ENCODE results near the gene NCOA3.

NCOA3 gene

DNA sequence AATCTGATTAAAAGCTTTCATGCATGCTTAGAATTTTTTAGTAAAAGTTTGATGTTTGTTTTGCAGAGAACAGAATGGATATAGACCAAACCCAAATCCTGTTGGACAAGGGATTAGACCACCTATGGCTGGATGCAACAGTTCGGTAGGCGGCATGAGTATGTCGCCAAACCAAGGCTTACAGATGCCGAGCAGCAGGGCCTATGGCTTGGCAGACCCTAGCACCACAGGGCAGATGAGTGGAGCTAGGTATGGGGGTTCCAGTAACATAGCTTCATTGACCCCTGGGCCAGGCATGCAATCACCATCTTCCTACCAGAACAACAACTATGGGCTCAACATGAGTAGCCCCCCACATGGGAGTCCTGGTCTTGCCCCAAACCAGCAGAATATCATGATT, 133.6 kb downstream of the NCOA3 start:
- no peak for DNase-seq (ENCODE audit: low read depth)
- no peak overlapping the region for H3K4me3 ChIP-seq (ENCODE audit: low read length)
- TF ChIP-seq, protein P1, sequence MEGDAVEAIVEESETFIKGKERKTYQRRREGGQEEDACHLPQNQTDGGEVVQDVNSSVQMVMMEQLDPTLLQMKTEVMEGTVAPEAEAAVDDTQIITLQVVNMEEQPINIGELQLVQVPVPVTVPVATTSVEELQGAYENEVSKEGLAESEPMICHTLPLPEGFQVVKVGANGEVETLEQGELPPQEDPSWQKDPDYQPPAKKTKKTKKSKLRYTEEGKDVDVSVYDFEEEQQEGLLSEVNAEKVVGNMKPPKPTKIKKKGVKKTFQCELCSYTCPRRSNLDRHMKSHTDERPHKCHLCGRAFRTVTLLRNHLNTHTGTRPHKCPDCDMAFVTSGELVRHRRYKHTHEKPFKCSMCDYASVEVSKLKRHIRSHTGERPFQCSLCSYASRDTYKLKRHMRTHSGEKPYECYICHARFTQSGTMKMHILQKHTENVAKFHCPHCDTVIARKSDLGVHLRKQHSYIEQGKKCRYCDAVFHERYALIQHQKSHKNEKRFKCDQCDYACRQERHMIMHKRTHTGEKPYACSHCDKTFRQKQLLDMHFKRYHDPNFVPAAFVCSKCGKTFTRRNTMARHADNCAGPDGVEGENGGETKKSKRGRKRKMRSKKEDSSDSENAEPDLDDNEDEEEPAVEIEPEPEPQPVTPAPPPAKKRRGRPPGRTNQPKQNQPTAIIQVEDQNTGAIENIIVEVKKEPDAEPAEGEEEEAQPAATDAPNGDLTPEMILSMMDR (IDR thresholded peaks at IDR 0.05; ENCODE audit: insufficient read depth, low read depth, low read length, missing control alignments): no peak

DNA sequence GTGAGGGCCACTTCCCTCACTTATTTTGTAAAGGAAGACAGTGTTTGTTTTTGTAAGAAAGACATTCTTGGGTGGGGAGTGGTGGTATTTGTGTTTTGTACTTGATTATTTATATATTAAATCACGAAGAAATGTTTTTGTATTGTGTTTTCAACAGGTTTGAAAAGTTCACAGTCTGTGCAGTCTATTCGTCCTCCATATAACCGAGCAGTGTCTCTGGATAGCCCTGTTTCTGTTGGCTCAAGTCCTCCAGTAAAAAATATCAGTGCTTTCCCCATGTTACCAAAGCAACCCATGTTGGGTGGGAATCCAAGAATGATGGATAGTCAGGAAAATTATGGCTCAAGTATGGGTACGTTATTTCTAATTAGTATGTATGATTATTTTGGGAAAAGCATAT, 137.2 kb downstream of the NCOA3 start:
- no peak for DNase-seq (ENCODE audit: low read depth)
- H3K4me3 ChIP-seq (ENCODE audit: low read length): no peak overlapping the region
- TF ChIP-seq, protein P1 (IDR thresholded peaks at IDR 0.05; ENCODE audit: insufficient read depth, low read depth, low read length, missing control alignments): no peak

DNA sequence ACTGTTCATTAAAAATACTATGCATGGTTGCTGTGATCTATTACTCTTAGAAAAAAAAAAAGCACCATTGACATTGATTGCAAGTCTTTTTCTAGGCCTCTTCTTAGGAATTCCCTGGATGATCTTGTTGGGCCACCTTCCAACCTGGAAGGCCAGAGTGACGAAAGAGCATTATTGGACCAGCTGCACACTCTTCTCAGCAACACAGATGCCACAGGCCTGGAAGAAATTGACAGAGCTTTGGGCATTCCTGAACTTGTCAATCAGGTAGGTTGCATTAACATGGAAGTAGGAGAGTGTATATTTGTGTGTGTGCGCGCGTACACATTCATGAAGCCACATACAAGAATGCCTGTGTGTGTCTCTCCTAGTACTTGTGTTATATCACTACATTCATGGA, 140.4 kb downstream of the NCOA3 start:
- TF ChIP-seq, protein P1 (IDR thresholded peaks at IDR 0.05; ENCODE audit: insufficient read depth, low read depth, low read length, missing control alignments): no peak
- DNase-seq (ENCODE audit: low read depth): no peak

DNA sequence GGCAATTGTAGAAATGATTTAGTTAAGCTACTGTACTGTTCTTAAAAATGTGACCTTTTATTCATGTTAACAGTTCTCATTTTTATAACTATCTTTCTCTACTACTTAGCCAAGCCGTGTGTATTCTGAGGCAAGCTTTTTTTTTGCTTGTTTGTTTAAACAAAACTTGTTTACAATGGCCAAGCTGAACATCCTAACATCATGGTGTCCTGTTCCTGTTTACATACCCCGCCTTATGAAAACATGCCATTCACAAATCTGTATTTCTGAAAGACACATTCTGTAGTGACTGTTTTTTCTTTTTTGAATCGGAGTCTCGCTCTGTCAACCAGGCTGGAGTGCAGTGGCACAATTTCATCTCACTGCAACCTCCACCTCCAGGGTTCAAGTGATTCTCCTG, 140.9 kb downstream of the NCOA3 start:
- TF ChIP-seq, protein P1 (IDR thresholded peaks at IDR 0.05; ENCODE audit: insufficient read depth, low read depth, low read length, missing control alignments): no peak
- no peak for DNase-seq (ENCODE audit: low read depth)

More for the DNA sequence above, 140.4 kb downstream of the NCOA3 start:
- H3K4me3 ChIP-seq (ENCODE audit: low read length): no peak overlapping the region

DNA sequence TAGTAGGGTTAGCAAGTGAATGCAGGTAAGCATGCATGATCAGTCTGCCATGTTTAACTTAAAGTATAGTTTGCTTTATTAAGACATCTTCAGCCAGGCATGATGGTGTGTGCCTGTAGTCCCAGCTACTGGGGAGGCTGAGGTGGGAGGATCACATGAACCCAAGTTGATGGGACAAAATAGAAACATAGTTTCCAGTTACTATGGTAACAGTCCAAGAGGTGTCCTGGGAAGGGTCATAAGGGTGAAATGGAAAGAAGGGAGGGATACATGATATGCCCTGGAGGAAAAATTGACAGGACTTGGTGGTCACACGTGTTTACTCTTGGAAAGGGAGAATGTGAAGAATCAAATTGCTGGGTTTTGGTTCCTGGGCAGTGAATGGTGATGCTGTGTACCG, 143.9 kb downstream of the NCOA3 start:
- DNase-seq (ENCODE audit: low read depth): no peak
- no peak overlapping the region for H3K4me3 ChIP-seq (ENCODE audit: low read length)
- TF ChIP-seq, protein P1 (IDR thresholded peaks at IDR 0.05; ENCODE audit: insufficient read depth, low read depth, low read length, missing control alignments): no peak

More for the DNA sequence above, 140.9 kb downstream of the NCOA3 start:
- no peak overlapping the region for H3K4me3 ChIP-seq (ENCODE audit: low read length)

DNA sequence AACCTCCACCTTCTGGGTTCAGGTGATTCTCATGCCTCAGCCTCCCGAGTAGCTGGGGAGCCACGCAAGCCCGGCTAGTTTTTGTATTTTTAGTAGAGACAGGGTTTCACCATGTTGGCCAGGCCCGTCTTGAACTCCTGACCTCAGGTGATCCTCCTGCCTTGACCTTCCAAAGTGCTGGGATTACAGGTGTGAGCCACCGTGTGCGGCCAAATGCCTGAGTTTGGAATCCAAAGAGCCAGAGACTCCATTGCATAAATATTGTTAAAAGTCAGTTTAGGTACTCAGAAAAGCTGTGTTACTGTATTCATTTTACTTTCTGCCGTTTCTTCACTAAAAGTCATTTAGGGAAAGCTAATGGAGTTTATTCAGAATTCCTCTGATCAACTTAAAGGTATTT, 146.3 kb downstream of the NCOA3 start:
- no peak for DNase-seq (ENCODE audit: low read depth)

DNA sequence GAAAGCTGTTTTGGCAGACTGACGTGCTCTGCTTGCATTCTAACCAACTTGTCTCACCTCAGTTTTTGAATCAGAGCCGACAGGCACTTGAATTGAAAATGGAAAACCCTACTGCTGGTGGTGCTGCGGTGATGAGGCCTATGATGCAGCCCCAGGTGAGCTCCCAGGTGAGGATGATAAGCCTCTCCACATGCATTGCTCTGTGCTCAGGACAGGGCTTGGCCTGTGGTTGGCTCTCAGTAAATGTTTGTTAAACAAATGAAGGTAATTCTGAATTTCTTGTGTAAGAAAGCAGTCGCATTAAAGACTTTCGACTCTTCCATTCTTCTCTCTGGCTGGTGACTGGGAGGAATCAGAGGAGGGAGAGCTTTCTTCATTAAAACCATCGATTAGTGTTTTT, 147.3 kb downstream of the NCOA3 start:
- H3K4me3 ChIP-seq (ENCODE audit: low read length): no peak overlapping the region
- DNase-seq (ENCODE audit: low read depth): no peak
- TF ChIP-seq, protein P1 (IDR thresholded peaks at IDR 0.05; ENCODE audit: insufficient read depth, low read depth, low read length, missing control alignments): no peak

More for the DNA sequence above, 146.3 kb downstream of the NCOA3 start:
- TF ChIP-seq, protein P1 (IDR thresholded peaks at IDR 0.05; ENCODE audit: insufficient read depth, low read depth, low read length, missing control alignments): no peak
- H3K4me3 ChIP-seq (ENCODE audit: low read length): no peak overlapping the region
